HG03159 (cell line): ENCODE data around the gene CRB1.
"Not testable (repeated sequence)": the region's sequence is repeated elsewhere in the genome, so short reads cannot be mapped to it uniquely, and the experiment has no call there.

Experiments
- ATAC-seq: cut with Tn5 transposase; IDR thresholded peaks from one replicate; pipeline ENCODE4 v1.9.1; 2021; ENCODE audit warnings: mild to moderate bottlenecking, moderate library complexity; ENCODE audit not compliant: unreplicated experiment

CRB1 gene

GRCh38 chr1:197453376-197454058 is 185.5 kb downstream of the CRB1 start:
- ATAC-seq: no peak

GRCh38 chr1:197462539-197462938 is 194.5 kb downstream of the CRB1 start:
- no peak for ATAC-seq

GRCh38 chr1:197463142-197463541 is 195.1 kb downstream of the CRB1 start:
- no peak for ATAC-seq

- no peak for ATAC-seq
These were observed 196.0 kb downstream of the CRB1 start for GRCh38 chr1:197464044-197464443.

- no peak for ATAC-seq
These were observed 197.7 kb downstream of the CRB1 start for GRCh38 chr1:197465528-197466327.

- ATAC-seq: no peak
These were observed 198.8 kb downstream of the CRB1 start for GRCh38 chr1:197466813-197467212.

- ATAC-seq: no peak
These were observed 199.8 kb downstream of the CRB1 start for GRCh38 chr1:197467881-197468280.

GRCh38 chr1:197468543-197469175 is 200.6 kb downstream of the CRB1 start:
- no peak for ATAC-seq

GRCh38 chr1:197469620-197470210 is 201.7 kb downstream of the CRB1 start:
- no peak for ATAC-seq

- no peak for ATAC-seq
These were observed 202.3 kb downstream of the CRB1 start for GRCh38 chr1:197470330-197470729.

GRCh38 chr1:197471248-197471985 is 203.4 kb downstream of the CRB1 start:
- ATAC-seq: no peak

- no peak for ATAC-seq
These were observed 204.1 kb downstream of the CRB1 start for GRCh38 chr1:197472141-197472540.

GRCh38 chr1:197480446-197480845 is 212.4 kb downstream of the CRB1 start:
- no peak for ATAC-seq

- ATAC-seq: peak; percentile 40
These were observed 213.0 kb downstream of the CRB1 start for GRCh38 chr1:197481101-197481500.

GRCh38 chr1:197485790-197486189 is 217.7 kb downstream of the CRB1 start:
- ATAC-seq: no peak

GRCh38 chr1:197486946-197487345 is 218.9 kb downstream of the CRB1 start:
- ATAC-seq: no peak

- not testable (repeated sequence) for ATAC-seq
These were observed 223.5 kb downstream of the CRB1 start for GRCh38 chr1:197491505-197491904.

GRCh38 chr1:197496722-197497121 is 228.7 kb downstream of the CRB1 start:
- ATAC-seq: no peak

- no peak for ATAC-seq
These were observed 242.8 kb downstream of the CRB1 start for GRCh38 chr1:197510691-197511378.

GRCh38 chr1:197515421-197515820 is 247.4 kb downstream of the CRB1 start:
- ATAC-seq: no peak
